Stimulated activated CD4-positive, alpha-beta T cell treated with anti-CD3 and anti-CD28 coated beads, Interleukin-4, amount 100 ng/mL, for 1 hour (primary cell): Measurements from ENCODE around the gene RABL3.
"Not testable (repeated sequence)": the region's sequence is repeated elsewhere in the genome, so short reads cannot be mapped to it uniquely, and the experiment has no call there.

ENCODE experiments used
- DNase-seq: peaks from one replicate; pipeline ENCODE4 v3.0.0-alpha.2; 2020

Gene RABL3

GRCh38 chr3:120682095-120682681 lies 60.1 kb downstream of the RABL3 start, which contains the start of gene HGD:
HGD (minus strand) TSS chr3:120682239; CDS start chr3:120682111, 128 bp downstream.
- DNase-seq = no peak

GRCh38 chr3:120681506-120682038 lies 60.7 kb downstream of the RABL3 start:
- DNase-seq = no peak

GRCh38 chr3:120681018-120681417 lies 61.3 kb downstream of the RABL3 start:
- no peak for DNase-seq

GRCh38 chr3:120680193-120680894 lies 62.0 kb downstream of the RABL3 start:
- DNase-seq = no peak

- no peak for DNase-seq
Observed at GRCh38 chr3:120678984-120679383, 63.3 kb downstream of the RABL3 start.

- no peak for DNase-seq
Observed at GRCh38 chr3:120678331-120678947, 63.9 kb downstream of the RABL3 start.

- DNase-seq = not testable (repeated sequence)
Observed at GRCh38 chr3:120677193-120677592, 65.1 kb downstream of the RABL3 start.

- no peak for DNase-seq
Observed at GRCh38 chr3:120673116-120673515, 69.2 kb downstream of the RABL3 start.

GRCh38 chr3:120670576-120670975 lies 71.7 kb downstream of the RABL3 start:
- DNase-seq = no peak

GRCh38 chr3:120664926-120665325 lies 77.4 kb downstream of the RABL3 start:
- DNase-seq = no peak

- no peak for DNase-seq
Observed at GRCh38 chr3:120661945-120662344, 80.4 kb downstream of the RABL3 start.

- DNase-seq = no peak
Observed at GRCh38 chr3:120661106-120661905, 81.0 kb downstream of the RABL3 start.

- DNase-seq = no peak
Observed at GRCh38 chr3:120659834-120660233, 82.5 kb downstream of the RABL3 start.

- DNase-seq = no peak
Observed at GRCh38 chr3:120659285-120659684, 83.0 kb downstream of the RABL3 start.

- DNase-seq = no peak
Observed at GRCh38 chr3:120652896-120653545, 89.3 kb downstream of the RABL3 start.

GRCh38 chr3:120652281-120652680 lies 90.0 kb downstream of the RABL3 start:
- DNase-seq = no peak

GRCh38 chr3:120650311-120650710 lies 92.0 kb downstream of the RABL3 start:
- no peak for DNase-seq

GRCh38 chr3:120649830-120650233 lies 92.5 kb downstream of the RABL3 start:
- no peak for DNase-seq

- DNase-seq = no peak
Observed at GRCh38 chr3:120648290-120648689, 94.0 kb downstream of the RABL3 start.

GRCh38 chr3:120646771-120647432 lies 95.4 kb downstream of the RABL3 start:
- DNase-seq = no peak

- no peak for DNase-seq
Observed at GRCh38 chr3:120645083-120645845, 97.1 kb downstream of the RABL3 start.
